ENCODE data around the gene NTN5.
A peak's percentile ranks its signal among the peaks of the same experiment; 100 is the strongest.
"Not testable (repeated sequence)": the region's sequence is repeated elsewhere in the genome, so short reads cannot be mapped to it uniquely, and the experiment has no call there.

The NTN5 gene

GRCh38 chr19:48695743-48696352, 23.0 kb upstream of the NTN5 start, which contains the start of gene FUT2:
TSS of gene FUT2 (plus strand) at chr19:48695971. CDS start at chr19:48702957, 6,986 bp downstream.
- no peak for DNase-seq

- DNase-seq = not testable (repeated sequence)
Observed at GRCh38 chr19:48693629-48694028, 20.8 kb upstream of the NTN5 start.

GRCh38 chr19:48689449-48689848, 16.6 kb upstream of the NTN5 start:
- no peak for DNase-seq

- DNase-seq = no peak
Observed at GRCh38 chr19:48687776-48688175, 15.0 kb upstream of the NTN5 start.

GRCh38 chr19:48686637-48687036, 13.8 kb upstream of the NTN5 start:
- not testable (repeated sequence) for DNase-seq

DNA sequence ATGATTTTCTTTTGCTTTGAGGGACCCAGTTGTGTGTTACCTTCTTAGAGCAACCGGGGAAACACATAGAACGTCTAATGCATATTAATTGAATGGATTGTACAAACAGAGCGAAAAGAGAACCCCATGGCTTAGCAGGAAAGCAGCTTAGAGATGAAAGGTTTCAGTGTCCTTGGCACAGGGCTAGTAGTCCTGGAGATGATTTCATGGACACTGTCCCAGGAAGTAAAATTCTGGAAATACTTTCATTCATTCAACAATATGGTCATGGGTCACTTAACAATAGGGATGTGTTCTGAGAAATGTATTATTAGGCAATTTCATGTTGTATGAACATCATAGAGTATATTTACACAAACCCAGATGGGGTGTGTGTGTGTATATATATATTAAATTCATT, 13.3 kb upstream of the NTN5 start:
- no peak for DNase-seq

GRCh38 chr19:48685583-48685982, 12.8 kb upstream of the NTN5 start:
- DNase-seq = no peak

DNA sequence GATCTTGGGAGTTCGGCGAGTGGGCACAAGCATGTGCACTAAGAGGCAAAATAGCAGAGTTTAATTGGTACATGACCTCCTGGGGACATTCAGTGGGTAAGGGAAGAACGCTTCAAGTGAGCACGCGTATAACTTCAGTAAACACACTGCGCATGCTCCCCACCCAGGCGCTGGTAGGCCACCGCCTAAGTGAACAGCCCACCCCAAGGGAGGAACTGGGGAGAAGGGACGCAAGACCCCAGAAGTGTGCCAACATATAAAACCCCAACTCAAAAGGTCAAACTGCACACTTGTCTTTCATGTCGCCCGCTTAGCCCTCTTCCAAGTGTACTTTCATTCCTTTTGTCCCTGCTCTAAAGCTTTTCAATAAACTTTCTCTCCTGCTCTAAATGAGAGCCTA, 10.5 kb upstream of the NTN5 start:
- peak; percentile 25 to 53 for DNase-seq

DNA sequence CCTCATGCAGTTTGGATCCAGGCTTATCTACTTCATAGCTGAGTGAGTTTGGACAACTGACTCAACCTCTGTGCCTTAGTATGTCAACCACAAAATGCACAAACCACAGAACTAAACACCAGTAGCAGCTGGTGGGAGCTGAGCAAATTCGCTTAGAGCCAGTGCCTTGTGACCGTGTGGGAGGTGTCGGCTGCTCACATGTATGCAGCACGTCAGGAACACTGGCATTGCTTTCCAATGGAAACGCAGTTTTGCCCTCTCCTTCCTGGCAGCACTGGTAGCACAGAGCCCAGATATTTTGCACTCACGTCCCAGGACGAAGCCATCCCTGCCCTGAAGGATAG, 8.3 kb upstream of the NTN5 start:
- DNase-seq = no peak

DNA sequence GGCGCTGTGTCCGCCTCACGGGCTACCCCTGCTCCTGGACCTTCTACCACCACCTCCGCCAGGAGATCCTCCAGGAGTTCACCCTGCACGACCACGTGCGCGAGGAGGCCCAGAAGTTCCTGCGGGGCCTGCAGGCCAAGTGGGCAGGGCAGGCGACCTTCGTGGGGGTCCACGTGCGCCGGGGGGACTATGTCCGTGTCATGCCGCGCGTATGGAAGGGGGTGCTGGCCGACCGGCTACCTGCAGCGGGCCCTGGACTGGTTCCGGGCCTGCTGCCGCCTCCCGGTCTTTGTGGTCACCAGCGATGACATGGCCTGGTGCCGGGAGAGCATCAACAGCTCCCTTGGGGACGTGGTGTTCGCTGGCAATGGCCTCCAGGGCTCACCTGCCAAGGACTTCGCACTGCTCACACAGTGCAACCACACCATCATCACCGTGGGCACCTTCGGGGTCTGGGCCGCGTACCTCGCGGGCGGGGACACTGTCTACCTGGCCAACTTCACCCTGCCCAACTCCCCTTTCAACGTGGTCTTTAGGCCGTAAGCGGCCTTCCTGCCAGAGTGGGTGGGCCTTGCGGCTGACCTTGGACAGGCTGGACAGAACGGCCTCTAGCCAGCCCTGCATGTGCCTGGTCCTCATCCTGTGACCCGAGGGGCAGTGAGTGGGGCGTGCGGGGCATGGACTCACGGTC, 7.8 kb upstream of the NTN5 start:
- no peak for DNase-seq

DNA sequence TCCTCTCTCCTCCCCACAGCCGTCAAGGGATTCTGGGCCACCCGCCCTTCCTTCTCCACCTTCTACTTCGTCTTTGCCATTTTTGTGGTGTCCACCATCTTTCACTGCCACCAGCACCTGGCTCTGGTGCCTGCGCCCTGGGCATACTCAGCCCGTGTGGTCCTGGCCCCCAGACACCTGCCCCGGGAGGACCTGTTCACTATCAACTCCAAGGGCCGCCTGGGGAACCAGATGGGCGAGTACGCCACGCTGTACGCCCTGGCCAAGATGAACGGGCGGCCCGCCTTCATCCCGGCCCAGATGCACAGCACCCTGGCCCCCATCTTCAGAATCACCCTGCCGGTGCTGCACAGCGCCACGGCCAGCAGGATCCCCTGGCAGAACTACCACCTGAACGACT, 7.2 kb upstream of the NTN5 start:
- not testable (repeated sequence) for DNase-seq

GRCh38 chr19:48678201-48678600, 5.4 kb upstream of the NTN5 start:
- no peak for DNase-seq

DNA sequence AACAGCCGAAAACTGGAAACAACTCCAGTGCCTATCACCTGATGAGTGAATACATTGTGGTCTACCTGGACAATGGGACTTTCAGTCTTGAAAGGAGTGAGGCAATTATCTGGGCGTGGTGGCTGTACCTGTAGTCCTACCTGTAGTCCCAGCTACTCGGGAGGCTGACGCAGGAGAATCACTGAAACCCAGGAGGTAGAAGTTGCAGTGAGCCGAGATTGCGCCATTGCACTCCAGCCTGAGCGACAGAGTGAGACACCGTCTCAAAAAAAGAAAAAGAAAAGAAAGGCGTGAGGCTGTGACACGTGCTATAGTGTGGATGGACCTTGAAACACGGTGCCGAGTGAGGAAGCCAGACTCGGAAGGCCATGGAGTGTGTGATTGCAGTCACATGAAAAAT, 4.1 kb upstream of the NTN5 start:
- no peak for DNase-seq

- DNase-seq = no peak
Observed at GRCh38 chr19:48676487-48676886, 3.7 kb upstream of the NTN5 start.

GRCh38 chr19:48674921-48675824, 2.4 kb upstream of the NTN5 start:
- peak; percentile 80 to 85 for DNase-seq

DNA sequence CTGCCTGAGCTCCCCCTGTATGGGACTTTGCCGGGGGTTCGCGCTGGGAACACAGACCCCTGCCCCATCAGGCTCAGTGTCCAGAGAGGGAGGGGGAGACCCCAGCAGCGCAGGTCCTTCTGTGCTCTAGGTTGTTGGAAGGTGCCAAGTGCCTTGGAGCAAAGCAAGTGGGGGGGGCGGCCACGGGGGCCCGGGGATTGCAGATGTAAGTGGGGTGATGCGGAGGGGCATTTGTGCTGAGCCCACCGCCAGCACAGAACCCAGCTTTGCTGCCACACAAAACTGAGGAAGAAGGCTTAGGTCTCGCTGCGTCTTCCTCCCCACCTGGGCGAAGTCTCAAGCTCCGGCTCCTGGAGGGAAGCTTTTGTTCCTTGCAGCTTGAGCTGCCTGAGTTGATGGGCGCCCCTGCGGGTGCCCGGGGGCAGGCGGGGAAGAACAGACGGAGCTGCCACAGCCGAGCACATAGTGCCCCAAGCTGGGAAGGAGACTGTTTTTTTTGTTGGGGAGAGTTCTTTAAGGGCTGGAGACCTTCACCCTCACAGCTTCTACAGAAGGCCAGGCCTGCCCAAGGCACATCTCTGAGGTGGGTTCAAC, 1.5 kb upstream of the NTN5 start:
- no peak for DNase-seq

DNA sequence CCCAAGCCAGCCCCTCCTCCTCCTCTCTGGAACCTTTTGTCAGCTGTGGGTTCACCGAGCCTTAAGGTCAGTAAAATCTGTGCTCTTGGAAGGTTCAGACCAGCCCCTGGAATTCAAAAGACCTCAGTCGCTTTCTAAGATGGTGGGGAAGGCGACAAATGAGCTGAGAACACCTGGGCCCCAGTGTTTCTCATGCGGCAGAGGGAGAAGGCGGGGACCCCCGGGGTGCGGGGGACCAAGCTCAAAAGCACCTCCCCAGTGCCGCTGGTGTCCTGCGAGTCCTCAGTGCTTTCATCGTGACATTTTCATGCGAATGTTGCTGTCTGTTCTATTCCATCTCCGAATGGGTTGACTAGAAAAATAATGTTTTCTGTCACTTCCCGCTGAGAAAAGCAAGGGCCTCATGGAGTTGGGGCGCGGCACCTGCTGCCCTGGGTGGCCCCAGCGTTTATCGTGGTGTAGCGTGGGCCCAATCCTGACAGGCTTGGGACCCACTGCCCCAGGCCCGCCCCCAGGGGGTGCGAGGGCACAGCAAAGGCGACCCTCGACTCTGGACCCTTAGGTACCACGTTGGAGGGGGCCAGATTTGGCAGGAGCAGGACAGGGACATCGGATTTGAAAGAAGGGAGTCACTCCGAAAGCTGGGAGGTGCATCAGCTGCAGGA, 751 bp upstream of the NTN5 start:
- DNase-seq = no peak

DNA sequence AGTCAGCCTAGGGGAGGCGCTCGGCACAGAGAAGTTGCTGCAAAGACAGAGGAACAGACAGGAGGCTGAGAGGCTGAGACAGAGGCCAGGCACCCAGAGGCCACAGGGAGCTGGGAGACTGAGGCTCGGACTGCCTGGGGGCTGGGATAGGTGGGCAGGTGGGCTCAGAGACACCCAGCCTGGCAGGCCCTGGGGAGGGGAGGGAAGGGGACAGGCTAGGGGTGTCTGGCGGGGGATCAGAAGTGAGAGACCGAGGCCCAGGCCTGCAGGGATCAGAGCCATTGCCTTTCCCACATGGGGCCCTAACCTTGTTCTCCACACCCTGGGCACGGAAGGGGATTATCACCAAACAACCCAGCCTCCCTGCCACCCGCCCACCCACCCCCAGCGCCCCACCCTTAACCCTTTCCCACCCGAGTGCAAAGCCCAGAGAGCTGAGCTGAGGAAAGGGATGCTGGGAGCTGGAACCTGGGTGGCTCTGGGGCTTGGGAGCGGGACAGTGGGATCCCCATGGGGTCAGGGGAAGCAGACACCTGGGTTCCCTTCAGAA, 1.3 kb downstream of the NTN5 start:
- no peak for DNase-seq

GRCh38 chr19:48670699-48671445, 1.9 kb downstream of the NTN5 start:
- DNase-seq = no peak

- DNase-seq = no peak
Observed at GRCh38 chr19:48669903-48670668, 2.7 kb downstream of the NTN5 start.

- no peak for DNase-seq
Observed at GRCh38 chr19:48668761-48669160, 4.1 kb downstream of the NTN5 start.
